HG02798 (cell line): ENCODE results near the gene PARD6B.

ENCODE experiments used
- ATAC-seq: cut with Tn5 transposase; IDR thresholded peaks from one replicate; pipeline ENCODE4 v1.9.1; 2021; ENCODE audit warnings: mild to moderate bottlenecking; ENCODE audit not compliant: unreplicated experiment, poor library complexity

Gene PARD6B

DNA sequence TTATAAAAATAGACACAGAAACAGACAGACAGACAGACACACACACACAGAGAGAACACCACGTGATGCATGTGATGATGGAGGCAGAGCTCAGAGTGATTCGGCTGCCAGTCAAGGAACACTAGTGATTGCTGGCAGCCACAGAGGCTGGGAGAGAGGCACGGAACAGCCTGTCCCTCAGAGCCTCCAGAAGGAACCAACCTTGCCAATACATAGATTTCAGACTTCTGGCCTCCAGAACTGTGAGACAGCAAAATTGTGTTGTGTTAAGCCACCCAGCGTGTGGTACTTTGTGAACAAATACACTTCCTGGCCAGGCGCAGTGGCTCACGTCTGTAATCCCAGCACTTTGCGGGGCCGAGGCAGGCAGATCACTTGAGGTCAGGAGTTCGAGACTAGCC lies 9.5 kb upstream of the PARD6B start:
- ATAC-seq: no peak

DNA sequence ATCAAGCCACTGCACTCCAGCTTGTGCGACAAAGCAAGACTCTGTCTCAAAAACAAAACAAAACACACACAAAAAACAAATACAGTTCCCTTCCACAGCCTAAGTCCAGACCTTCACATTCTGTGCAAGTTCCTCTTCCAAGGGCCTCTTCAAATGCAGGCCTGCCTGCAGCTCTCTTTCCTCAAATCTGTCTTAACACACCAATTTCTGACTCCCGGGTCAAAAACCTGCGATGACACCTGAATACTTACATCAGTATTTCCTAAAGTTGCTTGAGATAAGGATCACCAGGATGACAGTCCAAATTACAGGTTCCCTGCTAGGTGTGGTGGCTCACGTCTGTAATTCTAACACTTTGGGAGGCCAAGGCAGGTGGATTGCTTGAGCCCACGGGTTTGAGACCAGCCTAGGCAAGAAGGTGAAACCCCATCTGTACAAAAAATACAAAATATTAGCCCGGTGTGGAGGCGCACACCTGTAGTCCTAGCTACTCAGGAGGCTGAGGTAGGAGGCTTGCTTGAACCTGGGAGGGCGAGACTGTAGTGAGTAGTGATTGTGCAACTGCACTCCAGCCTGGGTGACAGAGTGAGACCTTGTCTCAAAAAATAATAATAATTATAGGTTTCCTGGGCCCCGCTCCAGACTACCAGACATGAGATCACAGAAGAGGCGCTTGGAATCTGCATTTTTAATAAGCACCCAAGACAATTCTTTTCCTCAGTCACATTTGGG lies 8.8 kb upstream of the PARD6B start:
- ATAC-seq: no peak

DNA sequence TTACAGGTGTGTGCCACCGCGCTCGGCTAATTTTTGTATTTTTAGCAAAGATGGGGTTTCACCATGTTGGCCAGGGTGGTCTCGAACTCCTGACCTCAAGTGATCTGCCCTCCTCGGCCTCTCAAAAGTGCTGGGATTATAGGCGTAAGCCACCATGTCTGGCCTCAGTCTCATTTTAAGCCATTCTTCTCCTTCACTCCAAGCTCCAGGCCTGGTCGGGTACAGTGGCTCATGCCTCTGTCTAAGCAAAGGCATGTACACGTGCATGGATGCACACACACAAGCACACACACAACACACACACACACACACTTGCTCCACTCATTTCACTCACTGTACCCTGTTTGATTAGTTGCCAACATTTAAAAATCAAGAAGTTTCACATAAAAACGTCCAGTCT lies 7.7 kb upstream of the PARD6B start:
- ATAC-seq: no peak

DNA sequence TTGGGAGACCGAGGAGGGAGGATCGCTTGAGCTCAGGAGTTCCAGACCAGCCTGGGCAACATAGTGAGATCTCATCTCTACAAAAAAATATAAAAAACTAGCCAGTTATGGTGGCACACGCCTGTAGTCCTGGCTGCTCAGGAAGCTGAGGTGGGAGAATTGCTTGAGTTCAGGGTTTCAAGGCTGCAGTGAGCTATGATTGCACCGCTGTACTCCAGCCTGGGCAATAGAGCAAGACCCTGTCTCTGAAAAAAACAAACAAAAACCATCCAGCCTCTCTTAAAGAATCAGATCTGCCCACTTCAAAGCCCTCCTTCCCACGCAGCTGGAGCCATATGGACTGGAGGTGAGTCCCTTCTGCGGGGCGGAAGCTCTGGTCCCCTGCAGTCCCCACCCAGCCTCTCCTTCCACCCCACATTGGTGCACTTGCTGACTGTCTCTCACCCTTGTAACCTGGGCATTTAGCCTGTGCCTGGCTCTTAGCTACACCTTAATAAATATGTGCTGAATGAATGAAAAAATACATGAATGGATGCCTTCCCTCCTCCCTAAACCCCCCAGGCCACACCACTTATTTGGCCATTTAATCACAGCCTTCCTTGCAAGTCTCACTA lies 7.2 kb upstream of the PARD6B start:
- no peak for ATAC-seq

DNA sequence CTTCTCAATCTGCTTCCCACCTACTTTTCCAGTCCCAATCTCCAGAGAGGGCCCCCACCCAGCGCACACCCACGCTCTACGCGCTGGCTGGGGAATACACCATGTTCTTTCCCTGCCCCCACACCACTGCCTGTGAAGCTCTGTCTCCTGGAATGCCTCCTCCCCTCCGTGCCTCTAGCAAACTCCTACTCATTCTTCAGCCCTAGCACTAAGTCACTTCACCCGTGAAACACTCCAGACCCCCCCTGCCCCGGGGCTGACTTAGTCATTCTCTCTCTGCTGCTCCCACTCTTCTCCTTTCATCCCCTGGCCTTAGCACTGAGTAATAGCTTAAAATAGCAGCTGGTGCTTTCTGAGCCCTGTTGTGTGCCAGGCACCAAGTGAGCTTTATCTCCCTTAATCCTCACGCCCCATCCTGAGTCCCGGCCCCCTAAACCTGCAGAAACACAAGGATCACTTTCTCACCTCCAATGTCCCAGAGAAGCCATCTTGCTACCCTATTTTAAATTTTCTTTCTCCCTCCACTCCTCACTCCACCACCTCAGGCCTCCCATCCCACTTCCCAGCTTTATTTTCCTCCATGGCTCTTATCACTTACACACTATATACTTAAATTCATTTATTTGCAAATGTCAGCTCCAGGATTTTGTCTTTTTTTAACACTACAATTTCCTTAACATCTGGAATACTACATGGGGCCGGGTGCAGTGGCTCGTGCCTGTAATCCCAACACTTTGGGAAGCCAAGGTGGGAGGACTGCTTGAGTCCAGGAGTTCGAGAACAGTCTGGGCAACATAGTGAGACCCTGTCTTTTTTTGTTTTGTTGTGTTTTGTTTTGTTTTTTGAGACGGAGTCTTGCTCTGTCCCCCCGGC lies 6.3 kb upstream of the PARD6B start:
- ATAC-seq: peak; percentile 45

DNA sequence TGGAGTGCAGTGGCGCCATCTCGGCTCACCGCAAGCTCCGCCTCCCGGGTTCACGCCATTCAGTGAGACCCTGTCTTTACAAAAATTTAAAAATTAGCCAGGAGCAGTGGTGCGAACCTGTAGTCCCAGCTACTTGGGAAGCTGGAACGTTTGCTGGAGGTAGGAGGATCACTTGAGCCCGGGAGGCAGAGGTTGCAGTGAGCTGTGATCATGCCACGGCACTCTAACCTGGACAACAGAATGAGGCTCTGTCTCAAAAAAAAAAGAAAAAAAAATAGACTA lies 5.7 kb upstream of the PARD6B start:
- ATAC-seq: no peak

DNA sequence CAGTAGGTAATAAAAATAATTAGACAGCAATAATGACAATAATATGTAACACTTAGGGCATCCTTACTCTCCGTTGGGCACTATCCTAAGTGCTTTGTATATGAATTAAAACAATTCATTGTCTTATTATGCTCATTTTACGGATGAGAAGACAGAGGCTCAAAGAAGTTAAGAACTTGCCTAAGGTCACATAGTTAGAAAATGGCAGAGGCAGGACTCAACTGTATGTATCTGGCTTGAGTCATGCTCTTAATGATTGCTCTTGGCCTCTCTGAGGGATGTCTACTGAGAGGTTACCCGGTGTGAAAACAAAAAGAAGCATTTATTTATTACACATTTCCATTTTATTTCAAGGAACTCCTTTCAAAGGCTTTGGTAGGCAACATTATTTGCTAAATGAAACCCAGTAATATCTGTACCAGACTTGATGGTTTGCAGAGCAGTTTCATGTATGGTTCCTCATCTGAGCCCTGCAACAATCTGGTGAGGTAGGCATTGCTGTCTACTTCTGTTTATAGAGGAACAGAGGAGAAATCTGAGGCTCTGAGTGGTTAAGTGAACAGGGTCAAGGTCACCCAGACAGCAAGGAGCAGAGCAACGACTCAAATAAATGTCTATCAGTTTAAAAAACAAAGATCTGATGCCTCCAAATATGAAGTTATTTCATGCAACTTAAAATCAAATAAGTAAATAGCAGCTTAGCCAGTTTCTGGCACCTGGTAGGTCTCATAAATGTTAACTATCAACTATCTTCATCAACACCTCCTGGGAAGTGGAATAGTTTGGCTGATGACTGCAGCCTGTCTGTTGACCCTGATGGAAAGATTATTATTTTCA lies 4.2 kb upstream of the PARD6B start:
- ATAC-seq: no peak

DNA sequence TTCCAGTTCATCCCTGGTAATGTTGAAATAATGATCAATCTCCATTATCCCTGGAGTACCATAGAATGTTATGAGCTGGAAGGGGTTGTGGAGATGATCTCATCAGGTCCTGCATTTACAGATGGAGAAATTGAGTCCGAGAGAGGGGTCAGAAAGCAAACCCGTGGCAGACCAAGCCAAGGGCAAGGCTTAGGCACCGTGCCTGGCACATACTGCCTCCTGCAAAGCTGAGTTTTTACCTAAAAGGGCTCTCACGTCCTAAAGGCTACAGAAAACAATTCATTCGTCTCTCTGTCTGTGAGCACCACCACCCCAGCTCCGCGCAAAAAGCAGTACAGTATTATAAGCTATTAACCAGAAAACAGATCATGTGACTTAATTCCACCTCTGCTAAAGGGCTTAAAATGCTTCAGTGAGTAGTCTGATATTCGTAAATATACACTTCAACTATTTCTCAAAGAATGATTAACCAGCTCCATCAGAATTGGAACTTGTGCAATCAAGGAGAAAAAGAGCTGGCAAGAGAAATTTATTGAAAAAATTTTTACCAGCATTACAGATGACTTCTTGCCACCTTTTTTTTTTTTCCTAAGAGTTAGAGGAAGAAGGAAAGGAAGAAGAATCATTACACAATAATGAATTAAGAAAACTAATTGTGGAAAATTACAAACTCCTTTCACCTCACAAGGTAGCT lies 3.4 kb upstream of the PARD6B start:
- no peak for ATAC-seq

DNA sequence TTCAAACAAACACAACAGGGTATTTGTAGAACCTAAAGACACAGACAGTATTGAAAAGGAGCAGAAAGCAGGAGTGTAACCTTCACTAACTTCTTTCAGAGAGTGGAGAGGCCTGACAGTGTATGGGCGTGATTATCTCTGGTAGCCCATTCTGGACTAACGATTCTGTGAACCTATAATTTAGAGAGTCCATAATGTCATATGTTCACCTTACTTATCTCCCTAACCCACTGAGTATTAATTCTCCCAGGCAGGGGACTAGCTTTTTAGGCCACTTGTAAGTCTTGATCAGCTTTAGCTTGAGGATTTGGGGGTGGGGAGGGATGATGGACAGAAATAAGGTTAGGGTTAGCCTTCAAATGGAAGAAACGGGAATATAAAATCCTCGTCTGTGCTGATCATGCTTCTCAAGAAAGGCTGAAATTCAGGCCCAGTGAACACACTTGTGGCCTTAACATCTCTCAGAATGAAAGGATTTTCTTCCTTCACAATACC lies 2.8 kb upstream of the PARD6B start:
- ATAC-seq: no peak

DNA sequence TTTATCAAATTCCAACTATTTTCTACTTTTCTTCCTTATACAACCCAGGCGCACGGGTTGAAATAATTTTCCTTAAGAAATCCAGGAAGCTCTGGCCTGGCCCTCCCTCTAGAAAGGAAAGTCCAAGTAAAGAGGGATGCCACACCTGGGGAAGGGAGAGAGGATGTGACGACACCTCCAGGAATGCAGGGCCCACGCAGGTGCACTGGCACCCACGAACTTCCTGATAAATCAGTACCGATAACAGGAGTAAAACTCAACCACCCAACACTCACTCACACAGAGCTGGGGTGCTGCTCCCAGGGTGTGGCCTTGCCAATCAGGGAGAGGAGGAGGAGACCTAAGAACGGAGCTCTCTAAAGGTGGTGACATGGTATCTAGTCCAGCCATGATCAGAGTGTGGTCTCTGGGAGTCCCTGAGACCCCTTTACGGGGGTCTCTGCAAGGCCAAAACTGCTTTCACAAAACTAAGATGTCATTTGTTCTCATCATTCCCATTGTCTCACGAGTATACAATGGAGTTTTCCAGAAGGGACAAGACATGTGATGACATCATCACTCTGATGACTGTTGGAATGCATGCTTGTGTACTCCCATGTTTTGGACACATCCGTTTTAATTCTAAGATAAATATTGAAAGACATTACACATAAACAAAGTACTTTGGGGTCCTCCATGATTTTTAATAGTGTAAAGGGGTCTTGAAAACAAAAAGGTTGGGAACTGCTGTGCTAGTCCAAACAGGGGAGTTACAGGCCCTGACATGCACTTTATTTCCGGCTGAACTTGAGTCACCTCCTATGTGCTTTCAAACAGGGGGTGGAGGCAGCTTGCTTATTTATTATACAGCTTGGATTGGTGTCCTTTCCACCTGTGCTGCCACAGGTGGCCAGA lies 2.2 kb upstream of the PARD6B start:
- no peak for ATAC-seq

DNA sequence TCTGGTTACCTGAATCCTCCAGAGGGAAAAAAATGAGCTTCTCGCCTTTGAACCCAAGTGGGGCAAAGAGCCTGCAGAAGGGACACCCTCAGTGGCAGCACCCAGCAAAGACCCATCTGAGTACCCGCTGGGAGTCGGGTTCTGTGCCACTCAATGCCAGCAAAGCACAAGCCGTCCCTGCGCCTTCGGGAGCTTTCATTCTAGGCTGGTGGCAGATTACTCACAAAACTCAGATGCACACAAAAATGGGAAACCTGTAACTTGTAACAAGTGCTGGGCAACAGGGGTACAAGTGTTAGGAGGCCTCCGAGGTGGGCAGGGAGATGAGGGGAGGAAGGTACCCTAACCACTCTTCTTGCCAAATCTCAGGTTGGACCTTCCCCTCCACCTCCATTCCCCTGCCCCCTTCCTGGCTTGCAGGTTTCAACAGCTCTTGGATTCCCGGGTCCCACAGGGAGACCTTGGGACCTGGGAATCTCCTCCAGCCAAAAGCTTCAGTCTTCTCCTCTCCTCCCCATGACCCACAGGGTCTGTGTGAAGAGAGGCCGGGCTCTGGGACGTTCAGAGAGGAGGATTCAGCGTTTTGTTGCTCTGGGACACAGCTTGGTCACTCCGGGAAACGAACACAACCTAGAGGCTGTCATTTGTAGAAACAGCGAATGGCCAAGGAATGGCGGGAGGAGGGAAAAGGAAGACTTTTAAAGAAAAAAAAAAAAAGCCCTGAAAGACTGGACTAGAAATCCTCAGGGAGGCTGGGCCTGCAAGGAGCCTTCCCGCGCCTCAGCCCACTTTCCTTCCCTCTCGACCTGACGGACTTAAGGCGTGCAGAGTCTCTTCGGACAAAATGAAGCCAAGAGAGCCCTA lies 1.2 kb upstream of the PARD6B start:
- no peak for ATAC-seq

DNA sequence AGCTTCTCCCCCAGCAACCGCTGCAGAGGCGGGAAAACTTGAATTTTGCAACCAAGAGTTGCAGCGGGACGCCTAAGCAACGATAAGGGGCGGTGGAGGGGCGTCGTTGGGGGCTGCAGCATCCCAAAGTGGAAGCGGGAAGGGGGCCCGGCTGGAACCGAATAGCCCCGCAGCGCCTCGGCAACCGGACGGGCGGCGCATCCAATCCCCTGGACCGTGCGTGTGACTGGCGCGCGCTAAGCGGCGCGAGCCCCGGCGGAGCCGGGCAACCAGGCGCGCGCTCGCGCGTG lies 670 bp upstream of the PARD6B start:
- no peak for ATAC-seq

DNA sequence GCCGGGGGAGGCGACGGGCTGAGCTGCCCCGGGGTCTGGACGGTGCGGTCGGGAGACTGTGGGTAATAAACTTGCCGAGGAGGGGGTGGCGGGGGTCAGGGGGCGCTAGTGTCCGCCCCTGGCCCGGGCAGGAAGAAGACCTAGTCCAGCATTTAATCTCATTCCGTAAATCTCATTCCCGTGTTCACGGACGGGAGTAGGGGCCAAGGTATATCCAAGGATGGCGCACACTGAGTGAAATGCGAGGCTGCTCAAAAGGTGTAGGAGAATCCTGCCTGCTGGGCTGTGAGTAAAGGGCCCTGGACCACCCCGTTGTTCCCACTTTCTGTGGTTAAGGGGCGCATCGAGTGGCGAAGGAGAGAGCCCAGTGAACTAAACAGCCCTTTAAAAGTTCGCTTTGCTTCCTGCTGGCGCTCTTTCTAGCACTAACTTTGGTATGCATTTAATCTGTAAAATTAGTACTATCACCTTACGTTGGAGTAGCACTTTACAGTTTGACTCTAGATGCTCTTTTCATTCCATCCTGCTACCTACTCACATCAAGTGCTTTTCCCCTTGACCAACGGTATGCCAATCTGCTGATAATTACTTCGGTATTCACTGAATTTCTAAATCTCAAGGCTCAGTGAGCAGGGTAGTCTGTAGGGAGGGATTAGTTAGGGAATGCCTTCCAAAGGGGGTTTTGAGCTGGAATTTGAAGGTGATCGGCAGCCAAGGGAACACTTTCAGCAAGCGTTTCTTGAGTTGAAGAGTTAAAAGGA lies 730 bp downstream of the PARD6B start:
- no peak for ATAC-seq

DNA sequence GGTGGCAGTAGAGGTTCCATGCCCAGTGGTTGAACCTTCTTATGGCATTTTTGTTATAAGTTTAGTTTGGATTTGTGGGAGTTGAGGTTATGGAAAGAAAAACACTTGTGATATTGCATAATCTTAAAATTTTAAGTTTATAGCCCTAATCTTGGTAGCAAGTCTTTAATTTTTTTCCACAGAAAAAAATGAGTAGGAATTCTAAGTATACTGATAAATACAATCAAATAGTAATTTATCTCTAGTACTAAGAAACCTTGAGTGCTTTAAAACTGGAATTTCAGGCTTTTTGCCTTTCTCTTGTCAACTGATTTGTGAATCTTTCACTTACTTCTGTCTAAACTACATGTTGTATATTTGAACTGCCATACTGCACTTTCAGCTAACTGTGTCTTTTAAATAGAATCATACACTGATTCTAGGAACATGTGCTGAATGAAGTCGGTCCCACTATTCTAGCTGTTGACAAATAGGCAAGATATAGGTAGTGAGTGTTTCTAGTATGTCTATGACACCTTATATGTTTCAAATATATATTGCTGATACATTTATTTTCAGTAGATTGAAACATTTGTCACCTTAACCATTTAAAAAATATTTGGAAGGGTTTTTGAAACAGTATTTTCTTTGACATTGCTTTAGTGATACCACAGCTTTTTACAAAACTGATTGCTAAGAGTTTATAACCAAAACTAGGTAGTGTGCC lies 2.4 kb downstream of the PARD6B start:
- ATAC-seq: no peak

DNA sequence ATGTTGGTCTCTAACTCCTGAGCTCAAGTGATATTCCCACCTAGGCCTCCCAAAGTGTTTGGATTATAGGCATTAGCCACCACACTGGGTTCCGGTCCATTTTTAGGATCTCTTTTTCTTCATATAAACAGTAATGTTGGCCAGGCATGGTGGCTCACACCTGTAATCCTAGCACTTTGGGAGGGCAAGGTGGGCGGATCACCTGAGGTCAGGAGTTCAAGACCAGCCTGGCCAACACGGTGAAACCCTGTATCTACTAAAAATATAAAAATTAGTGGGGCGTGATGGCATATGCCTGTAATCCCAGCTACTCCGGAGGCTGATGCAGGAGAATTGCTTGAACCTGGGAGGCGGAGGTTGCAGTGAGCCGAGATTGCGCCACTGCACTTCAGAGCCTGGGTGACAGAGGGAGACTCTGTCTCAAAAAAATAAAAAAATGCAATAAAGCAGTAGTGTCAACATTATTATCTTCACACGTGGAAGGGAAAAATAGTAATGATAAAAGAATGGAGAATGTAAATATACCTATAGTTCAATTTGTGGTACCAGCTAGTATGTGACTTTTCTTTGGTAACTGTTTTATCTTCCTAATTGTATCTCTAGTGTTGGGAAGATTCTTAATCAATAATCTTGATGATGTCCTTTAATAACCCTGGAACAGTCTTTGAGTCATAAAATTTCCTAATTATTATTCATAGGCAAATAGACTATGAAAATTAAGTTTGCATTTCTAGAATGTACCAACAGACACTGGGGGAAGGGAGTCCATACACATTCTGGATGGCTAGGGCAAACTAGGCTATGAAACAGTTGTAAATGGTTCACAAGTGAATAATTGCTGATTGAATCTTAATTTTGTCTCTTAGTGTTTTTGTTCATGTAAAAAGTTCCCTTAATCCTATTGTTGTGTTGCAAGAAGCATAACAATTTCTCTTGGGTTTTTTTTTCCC lies 3.6 kb downstream of the PARD6B start:
- ATAC-seq: no peak

DNA sequence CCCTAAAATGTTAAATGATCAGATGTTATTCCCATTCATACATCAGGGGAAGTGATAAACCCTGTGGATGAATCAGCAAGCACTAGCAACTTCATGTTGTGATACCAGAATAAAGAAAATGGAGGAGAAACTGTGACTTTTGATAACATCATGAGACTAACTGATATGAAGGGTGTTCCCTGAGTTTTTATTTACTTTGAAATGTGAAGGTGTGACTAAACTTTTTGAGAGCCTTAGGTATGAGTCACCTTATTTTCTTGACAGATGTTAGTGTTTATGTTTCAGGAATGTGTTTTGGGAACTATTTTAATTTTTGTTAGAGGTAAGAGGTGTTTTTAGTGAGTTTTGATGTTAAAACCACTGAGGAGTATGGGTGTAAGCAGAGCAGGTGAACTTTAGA lies 4.4 kb downstream of the PARD6B start:
- ATAC-seq: no peak
